Stimulated activated CD8-positive, alpha-beta memory T cell treated with anti-CD3 and anti-CD28 coated beads, Interleukin-15, amount 100 ng/mL, for 1 hour (primary cell): ENCODE measurements around the gene RRAGD.

ENCODE experiments used
- DNase-seq: peaks from one replicate; pipeline ENCODE4 v3.0.0-alpha.2; 2020; ENCODE audit warnings: low read depth

Gene RRAGD

GRCh38 chr6:89346433-89346832 lies 65.6 kb downstream of the RRAGD start:
- no peak for DNase-seq

GRCh38 chr6:89339565-89339964 lies 72.5 kb downstream of the RRAGD start:
- DNase-seq: no peak

GRCh38 chr6:89335164-89335563 lies 76.9 kb downstream of the RRAGD start:
- DNase-seq: no peak

DNA sequence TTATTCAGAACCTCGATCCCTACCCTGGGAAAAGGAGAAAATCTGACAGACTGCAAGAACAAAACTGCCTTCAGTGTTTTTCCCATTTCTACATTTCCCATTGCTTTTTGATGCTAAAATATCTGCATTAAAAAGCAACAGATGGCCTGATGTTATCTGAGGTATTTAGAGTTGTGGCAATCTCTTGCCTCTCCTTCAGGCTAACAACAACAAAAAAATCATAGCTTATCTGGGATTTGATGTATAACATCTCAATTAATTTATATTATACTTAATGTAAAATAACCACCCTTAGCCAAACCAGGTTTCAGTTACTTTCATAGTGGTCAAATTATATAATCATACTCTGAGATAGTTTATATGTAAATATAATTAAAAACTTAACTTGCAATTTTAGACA lies 81.2 kb downstream of the RRAGD start:
- no peak for DNase-seq

DNA sequence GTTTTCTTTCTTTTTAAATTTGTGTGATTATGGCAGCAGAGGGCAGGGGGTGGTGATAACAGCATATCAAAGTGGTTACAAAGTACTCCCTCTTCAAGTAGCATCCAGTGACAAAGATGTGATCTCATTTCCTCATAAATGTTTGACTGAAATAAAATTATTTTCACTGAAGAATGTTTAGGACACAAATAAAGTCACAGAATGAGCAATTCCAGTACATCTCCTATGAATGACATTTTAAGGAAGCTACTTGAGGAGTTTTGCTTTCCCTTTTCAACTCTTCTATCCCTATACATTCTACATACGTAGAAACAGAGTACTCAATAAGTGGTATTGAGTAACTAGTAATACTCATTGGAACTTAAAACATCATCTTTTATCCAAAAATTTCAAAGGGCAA lies 83.1 kb downstream of the RRAGD start:
- no peak for DNase-seq

DNA sequence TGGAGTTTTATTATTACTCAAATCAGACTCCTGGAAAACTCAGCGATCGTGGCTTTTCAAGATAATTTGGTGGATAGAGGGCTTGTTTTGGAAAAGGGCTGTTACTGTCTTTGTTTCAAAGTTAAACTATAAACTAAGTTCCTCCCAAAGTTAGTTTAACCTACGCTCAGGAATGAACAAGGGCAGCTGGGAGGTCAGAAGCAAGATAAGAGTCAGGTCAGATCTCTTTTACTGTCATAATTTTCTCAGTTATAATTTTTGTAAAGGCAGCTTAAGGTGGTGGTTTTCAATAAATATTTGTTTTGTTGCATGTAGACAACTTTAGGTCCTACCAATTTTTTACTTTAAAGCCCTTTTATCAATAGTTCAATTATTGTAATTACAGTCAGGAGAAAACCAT lies 87.8 kb downstream of the RRAGD start:
- DNase-seq: no peak

DNA sequence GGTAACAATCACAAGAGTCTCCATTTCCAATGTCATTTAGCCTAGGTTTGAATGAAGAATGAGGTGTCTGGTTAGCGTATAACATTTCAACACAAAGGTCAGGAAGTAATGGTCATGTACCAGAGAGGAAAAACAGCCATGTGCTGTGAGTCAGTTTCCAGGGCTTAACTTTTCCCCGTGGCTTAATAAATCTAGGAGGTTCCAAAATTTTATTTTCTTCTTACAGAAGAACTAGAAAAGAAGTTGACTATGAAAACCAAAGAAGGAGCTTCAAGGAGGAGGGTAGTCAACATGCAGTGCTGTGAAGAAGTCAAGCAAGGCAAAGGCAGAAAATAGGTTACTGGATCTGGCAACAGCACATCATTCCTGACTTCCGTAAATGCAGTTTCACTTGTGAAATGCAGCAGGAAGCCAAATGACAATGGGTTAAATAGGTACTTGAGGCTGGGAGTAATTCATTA lies 88.5 kb downstream of the RRAGD start:
- no peak for DNase-seq

DNA sequence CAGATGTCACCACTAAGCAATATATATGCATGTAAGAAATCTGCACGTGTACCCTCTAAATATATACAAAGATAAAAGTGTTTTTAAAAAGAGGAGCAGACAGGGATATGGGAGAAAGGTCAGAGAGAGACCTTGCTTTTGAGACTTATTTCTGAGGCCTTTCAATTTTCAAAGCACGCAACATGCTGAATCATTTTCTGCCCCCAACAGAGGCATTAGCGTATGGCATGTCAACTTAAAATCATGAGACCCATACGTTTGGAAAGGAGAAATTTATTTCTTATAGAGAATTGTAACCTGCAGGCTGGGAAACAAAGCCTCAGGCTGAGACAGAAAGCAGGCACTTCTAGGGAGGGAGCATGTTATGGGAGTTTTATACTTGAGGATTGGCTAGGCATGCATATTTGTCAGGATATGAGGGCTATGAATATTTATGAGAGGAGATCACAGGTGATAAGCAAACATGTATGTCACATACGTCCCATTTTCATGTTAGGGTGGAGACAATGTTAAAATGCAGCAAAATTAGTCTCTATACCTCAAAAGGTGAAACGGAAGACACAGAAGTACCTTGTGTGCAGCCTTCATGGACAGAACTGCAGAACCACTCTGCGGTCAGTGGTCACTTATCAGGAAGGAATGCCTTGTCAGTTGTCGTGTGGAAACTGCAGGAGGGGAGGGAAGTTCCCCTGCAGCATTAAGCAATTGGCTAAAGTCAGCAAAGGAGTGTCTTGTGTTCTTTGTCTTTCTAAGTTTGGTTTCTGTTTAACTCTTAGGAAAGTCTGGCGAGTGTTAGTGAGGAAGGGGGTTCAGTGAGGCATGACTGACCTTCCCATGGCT lies 90.7 kb downstream of the RRAGD start:
- no peak for DNase-seq

DNA sequence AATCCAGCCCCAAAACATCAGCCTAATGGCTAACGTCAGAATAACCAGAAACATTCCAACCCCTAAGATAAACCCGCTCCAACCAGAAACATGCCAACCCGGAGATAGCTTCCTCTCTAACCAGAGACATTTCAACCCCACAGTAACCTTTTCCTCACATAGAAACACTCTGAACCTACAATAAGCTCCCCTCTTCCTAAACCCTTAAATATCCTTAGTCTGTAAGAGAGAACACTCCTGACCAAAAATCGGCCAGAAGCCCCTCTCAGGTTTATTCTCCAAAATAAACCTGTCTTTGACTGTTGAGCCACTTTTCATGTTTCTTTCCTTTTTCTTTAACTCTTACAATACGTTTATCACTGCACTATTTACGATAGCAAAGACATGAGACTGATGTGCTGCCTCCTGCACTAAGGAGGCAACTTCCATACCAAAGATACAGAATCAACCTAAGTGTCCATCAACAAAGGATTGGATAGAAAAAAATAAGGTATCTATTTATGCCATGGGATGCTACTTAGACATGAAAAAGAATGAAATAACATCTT lies 92.0 kb downstream of the RRAGD start:
- no peak for DNase-seq

DNA sequence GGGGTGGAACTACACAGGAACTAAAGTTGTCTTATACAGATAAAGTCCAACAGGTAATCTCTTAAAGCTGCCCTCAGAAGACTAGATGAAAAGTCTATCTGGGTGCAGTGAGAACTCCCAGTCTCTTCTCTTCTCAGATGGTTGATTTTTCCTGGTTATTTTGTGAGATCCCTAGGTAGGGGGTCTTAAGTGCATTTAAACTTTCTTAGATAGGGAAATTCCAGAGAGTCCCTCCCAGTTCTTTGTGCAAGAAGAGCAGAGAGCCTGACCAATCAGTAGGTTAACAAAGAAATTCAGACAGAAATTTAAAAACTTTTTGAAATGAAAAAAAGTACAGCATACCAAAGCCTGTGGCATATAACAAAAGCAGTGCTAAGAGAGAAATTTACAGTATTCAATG lies 95.0 kb downstream of the RRAGD start:
- no peak for DNase-seq

GRCh38 chr6:89315249-89315885 lies 96.7 kb downstream of the RRAGD start, which contains the start of gene GABRR2:
GABRR2 (minus strand) TSS chr6:89315299; CDS start chr6:89315165, 134 bp downstream.
- no peak for DNase-seq

- DNase-seq: no peak
Observed at GRCh38 chr6:89314692-89315091, 97.4 kb downstream of the RRAGD start.
